HG02798 (cell line): ENCODE data around the gene SWAP70.

Experiments
- ATAC-seq: cut with Tn5 transposase; IDR thresholded peaks from one replicate; pipeline ENCODE4 v1.9.1; 2021; ENCODE audit warnings: mild to moderate bottlenecking; ENCODE audit not compliant: unreplicated experiment, poor library complexity

The SWAP70 gene

GRCh38 chr11:9765320-9766101 is 101.6 kb downstream of the SWAP70 start:
- ATAC-seq: no peak

- ATAC-seq: no peak
These were observed 105.7 kb downstream of the SWAP70 start for GRCh38 chr11:9769621-9770020.

- no peak for ATAC-seq
These were observed 107.2 kb downstream of the SWAP70 start for GRCh38 chr11:9771071-9771511.

- ATAC-seq: no peak
These were observed 108.3 kb downstream of the SWAP70 start for GRCh38 chr11:9772218-9772617.

- no peak for ATAC-seq
These were observed 109.6 kb downstream of the SWAP70 start for GRCh38 chr11:9773524-9773923.

GRCh38 chr11:9774109-9774508 is 110.2 kb downstream of the SWAP70 start:
- ATAC-seq: no peak

GRCh38 chr11:9774591-9775397 is 110.9 kb downstream of the SWAP70 start:
- ATAC-seq: no peak

GRCh38 chr11:9775398-9775779 is 111.5 kb downstream of the SWAP70 start:
- no peak for ATAC-seq

- no peak for ATAC-seq
These were observed 112.3 kb downstream of the SWAP70 start for GRCh38 chr11:9776203-9776602.

GRCh38 chr11:9777066-9777465 is 113.2 kb downstream of the SWAP70 start:
- no peak for ATAC-seq

GRCh38 chr11:9777525-9777924 is 113.6 kb downstream of the SWAP70 start:
- ATAC-seq: no peak

- no peak for ATAC-seq
These were observed 117.1 kb downstream of the SWAP70 start for GRCh38 chr11:9780929-9781328.

- ATAC-seq: no peak
These were observed 120.1 kb downstream of the SWAP70 start for GRCh38 chr11:9783986-9784385.

GRCh38 chr11:9784602-9785315 is 120.9 kb downstream of the SWAP70 start:
- ATAC-seq: no peak

GRCh38 chr11:9787260-9787659 is 123.4 kb downstream of the SWAP70 start:
- ATAC-seq: no peak

GRCh38 chr11:9787981-9788521 is 124.2 kb downstream of the SWAP70 start:
- ATAC-seq: no peak

- no peak for ATAC-seq
These were observed 126.0 kb downstream of the SWAP70 start for GRCh38 chr11:9789910-9790309.

GRCh38 chr11:9790703-9791102 is 126.8 kb downstream of the SWAP70 start:
- ATAC-seq: no peak

- no peak for ATAC-seq
These were observed 132.4 kb downstream of the SWAP70 start for GRCh38 chr11:9796266-9796665.

- no peak for ATAC-seq
These were observed 133.0 kb downstream of the SWAP70 start for GRCh38 chr11:9796854-9797253.

GRCh38 chr11:9797300-9797699 is 133.4 kb downstream of the SWAP70 start:
- ATAC-seq: no peak
